Omental fat pad (tissue), 4 donors: Measurements from ENCODE around the gene PRKCD. TPM values are rescaled to one million over a fixed set of nuclear protein-coding genes. Genes with fewer than 3 reads are reported as not detected.
A peak's percentile ranks its signal among the peaks of the same experiment; 100 is the strongest.

Experiments used
- ATAC-seq: fragments of 150-250 bp; one replicate; pipeline ENCODE4 v1.9.1; 2016; ENCODE audit warnings: mild to moderate bottlenecking, moderate library complexity; ENCODE audit not compliant: low FRiP score
- DNase-seq: peaks from one replicate; pipeline ENCODE4 v3.0.0-alpha.2; 2019; ENCODE audit warnings: low spot score
- total RNA-seq, 4 donors: library from RNA; depleted of rRNA; stranded (reverse); fragments of >200 nt; gene quantifications; one replicate each; pipeline ENCODE4 v1.1.0, GENCODE V29; 2016
- TF ChIP-seq, protein P1 (sequence below), 3 donors: fragments of 450-650 bp; IDR thresholded peaks; one replicate each; pipeline ENCODE4 v1.5.1; 2016 to 2017; ENCODE audit warnings: antibody characterized with exemption in 3 of 3, mild to moderate bottlenecking in 3 of 3, moderate library complexity in 2 of 3

PRKCD gene
- total RNA-seq, 4 donors from 2014 or later = 21.5 to 39.9 (median 30.3) TPM

DNA sequence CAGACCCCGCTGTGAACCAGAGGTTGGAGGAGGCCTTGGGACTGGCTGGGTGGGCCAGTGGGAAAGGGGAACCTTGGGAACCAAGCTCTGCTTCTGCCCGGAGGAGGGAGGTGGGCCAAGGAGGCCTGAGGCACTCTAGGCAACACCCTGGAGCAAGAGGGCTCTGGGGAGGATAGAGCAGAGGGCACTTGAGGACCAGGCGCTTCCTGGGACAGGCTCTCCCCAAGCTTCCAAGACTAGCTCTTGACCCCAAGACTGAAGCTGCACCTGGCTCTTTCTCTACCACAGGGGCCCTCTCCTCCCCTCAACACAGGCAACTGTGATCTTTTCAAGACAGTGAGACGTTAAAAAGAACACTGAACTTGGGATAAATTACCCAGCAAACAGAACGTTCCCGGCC lies 74.5 kb downstream of the PRKCD start:
- ATAC-seq = no peak
- no peak for DNase-seq
- TF ChIP-seq, protein P1, sequence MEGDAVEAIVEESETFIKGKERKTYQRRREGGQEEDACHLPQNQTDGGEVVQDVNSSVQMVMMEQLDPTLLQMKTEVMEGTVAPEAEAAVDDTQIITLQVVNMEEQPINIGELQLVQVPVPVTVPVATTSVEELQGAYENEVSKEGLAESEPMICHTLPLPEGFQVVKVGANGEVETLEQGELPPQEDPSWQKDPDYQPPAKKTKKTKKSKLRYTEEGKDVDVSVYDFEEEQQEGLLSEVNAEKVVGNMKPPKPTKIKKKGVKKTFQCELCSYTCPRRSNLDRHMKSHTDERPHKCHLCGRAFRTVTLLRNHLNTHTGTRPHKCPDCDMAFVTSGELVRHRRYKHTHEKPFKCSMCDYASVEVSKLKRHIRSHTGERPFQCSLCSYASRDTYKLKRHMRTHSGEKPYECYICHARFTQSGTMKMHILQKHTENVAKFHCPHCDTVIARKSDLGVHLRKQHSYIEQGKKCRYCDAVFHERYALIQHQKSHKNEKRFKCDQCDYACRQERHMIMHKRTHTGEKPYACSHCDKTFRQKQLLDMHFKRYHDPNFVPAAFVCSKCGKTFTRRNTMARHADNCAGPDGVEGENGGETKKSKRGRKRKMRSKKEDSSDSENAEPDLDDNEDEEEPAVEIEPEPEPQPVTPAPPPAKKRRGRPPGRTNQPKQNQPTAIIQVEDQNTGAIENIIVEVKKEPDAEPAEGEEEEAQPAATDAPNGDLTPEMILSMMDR (IDR thresholded peaks at IDR 0.05) = no peak

DNA sequence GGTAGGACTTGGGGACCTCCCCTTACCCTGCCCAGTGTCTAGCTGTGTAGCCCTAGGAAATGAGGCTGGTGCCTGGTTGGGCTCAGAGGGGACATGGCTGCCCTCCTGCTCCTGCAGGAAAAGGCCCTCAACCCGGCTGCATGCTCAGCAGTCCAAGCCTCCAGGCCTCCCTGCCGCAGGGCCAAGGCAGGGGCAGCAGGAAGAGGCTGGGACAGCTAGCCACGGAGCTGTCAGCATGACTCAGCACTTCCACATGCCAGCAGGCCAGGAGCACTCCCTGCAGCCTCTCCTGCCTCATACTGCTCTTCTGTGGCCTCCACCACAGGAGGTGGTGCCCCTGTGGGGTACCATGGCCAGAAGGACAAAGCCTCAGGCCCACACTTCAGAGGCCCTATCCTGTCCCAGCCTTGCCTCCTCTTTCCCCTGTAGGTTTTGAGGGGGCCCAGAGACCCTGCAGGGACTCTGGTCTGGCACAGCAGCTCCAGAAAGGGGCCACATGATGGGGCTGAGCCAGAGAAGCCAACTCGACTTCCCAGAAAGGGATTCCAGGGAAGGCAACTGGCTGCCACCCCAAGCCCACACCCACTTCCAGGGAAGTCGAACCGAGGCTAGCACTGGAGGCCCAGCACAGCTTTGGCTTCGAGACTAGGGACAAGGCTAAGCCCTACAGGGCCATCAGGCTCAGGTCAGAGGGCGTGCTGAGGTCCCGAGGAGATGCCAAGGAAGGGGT lies 75.3 kb downstream of the PRKCD start:
- ATAC-seq (peak; percentile 58), DNase-seq (no peak)
- TF ChIP-seq, protein P1 (IDR thresholded peaks at IDR 0.05) = no peak

DNA sequence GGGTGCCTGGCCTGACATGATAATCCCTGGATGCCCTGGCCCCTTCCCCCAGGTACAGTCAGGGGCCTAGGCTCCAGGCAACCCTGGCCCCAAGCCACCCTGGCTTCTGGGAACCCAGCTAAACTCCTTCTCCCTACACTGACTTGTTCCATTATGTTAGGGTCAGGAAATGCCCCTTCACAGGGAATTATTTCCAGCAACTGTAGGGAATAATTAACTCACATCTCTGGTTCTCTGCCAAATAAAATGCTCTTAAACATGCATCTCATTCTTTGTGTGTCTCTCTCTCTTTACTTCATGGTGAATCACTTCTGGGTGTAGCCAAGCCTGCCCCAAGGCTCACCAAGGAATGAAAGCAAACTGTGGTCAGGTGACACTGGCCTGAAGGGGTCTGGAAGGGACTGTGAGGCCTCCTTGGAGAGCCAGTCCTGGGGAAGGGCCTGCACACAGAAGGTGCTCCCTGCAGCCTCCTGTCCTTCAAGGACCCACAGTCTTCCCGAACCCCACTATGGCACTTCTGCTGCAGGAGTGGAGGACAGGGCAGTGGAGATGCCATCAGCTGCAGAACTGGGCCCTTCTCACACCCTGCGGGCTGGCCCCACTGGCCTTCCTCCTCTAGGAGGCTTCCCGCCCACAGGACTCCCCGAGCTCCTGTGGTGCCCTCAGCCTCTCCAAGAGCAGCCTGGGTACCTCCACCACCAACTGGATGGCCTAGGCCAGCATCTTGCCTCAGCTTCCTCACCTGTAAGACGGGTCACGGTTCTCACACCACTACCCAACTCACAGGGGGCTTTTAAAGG lies 77.2 kb downstream of the PRKCD start:
- DNase-seq = no peak
- peak; percentile 46 for ATAC-seq
- TF ChIP-seq, protein P1 (IDR thresholded peaks at IDR 0.05) = no peak

DNA sequence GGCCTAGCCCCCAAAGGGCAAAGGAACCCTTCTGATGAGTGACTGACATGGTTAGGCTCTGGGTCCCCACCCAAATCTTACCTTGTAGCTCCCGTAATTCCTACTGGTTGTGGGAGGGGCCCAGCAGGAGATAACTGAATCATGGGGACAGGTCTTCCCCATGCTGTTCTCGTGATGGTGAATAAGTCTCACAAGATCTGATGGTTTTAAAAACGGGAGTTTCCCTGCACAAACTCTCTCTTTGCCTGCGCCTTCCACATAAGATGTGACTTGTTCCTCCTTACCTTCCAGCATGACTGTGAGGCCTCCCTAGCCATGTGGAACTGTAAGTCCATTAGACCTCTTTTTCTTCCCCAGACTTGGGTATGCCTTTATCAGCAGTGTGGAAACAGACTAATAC lies 77.9 kb downstream of the PRKCD start:
- ATAC-seq (no peak), DNase-seq (no peak)
- TF ChIP-seq, protein P1 (IDR thresholded peaks at IDR 0.05) = no peak

DNA sequence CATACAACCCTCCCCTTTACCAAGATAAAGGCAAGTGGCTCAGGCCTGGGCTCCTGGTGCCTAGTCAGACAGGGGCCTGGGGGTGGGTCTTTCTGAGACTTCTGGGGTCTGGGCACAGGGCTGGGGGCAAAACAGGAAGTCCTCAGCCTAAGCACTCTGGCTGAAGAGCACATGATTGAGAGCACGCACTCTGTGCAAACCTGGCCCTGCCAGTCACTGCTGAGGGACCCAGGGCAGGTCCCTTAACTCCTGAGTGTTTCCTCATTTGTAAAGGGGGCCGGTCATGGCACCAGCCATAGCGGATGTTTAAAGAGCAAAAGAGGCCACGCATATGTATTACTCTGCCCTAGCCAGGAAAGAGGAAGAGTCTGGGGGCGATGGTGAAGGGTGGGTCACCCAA lies 78.8 kb downstream of the PRKCD start:
- no peak for ATAC-seq
- TF ChIP-seq, protein P1 (IDR thresholded peaks at IDR 0.05) = no peak

DNA sequence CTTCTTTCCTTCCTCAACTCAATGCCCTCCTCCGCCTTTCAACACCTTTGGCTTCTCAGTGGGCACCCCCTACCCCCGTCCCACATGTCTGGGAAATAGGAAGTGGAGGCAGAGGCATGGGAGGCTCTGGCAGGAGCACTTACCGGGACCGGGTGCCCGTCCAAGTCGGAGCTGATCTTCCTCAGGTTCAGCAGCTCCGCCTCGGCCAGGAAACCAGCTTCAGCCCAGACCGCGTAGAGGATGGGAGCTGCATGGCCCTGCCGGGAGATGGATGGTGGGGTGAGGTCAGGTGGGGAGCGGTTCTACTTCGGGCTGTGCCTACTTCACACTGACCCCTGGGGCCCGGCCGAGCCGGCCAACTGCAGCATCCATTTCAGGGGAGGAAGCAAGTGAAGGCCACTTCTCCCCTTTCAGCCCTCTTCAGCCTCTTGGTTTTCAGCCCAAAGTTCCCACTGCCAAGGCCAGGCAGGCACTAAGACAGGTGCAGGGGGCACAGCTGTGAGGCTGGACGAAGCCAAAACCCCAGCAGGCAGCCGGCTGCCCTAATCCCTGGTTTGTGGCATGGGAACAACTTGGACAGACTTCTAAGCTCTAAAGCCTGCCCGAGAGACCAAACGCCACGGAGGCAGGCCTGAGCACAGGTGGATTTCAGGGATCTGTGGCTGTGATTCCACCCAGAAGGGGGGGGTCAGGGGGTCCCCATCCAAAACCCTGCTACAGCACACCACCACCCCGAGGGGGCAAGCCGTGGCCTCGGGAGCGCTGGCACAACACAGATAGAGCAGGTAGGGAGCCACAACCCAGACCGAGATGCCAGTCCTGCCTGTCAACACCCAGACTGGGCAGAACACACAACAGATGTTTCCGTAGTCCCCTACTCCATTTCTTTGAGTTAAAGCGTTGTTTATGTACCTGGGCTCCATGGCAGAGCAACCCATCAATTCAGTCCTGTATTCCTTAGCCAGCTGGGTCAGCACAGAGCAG lies 80.3 kb downstream of the PRKCD start:
- TF ChIP-seq, protein P1 (IDR thresholded peaks at IDR 0.05) = no peak
- ATAC-seq = no peak
- DNase-seq = no peak

More for the DNA sequence above, 78.8 kb downstream of the PRKCD start:
- no peak for DNase-seq
